GM12874 (cell line): ENCODE measurements around the gene DTX3.

Source experiments
- TF ChIP-seq, protein P1 (sequence below): IDR thresholded peaks from 2 replicates; pipeline ENCODE4 v1.5.1; 2011; ENCODE audit warnings: low read depth, mild to moderate bottlenecking, control low read depth, low read length, moderate library complexity; ENCODE audit not compliant: insufficient read depth

Gene DTX3, protein sequence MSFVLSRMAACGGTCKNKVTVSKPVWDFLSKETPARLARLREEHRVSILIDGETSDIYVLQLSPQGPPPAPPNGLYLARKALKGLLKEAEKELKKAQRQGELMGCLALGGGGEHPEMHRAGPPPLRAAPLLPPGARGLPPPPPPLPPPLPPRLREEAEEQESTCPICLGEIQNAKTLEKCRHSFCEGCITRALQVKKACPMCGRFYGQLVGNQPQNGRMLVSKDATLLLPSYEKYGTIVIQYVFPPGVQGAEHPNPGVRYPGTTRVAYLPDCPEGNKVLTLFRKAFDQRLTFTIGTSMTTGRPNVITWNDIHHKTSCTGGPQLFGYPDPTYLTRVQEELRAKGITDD

GRCh38 chr12:57604454-57604991 lies at the start of gene DTX3:
Gene DTX3 (plus strand): TSS chr12:57604824. CDS start chr12:57606518, 1,694 bp downstream.
- TF ChIP-seq, protein P1, sequence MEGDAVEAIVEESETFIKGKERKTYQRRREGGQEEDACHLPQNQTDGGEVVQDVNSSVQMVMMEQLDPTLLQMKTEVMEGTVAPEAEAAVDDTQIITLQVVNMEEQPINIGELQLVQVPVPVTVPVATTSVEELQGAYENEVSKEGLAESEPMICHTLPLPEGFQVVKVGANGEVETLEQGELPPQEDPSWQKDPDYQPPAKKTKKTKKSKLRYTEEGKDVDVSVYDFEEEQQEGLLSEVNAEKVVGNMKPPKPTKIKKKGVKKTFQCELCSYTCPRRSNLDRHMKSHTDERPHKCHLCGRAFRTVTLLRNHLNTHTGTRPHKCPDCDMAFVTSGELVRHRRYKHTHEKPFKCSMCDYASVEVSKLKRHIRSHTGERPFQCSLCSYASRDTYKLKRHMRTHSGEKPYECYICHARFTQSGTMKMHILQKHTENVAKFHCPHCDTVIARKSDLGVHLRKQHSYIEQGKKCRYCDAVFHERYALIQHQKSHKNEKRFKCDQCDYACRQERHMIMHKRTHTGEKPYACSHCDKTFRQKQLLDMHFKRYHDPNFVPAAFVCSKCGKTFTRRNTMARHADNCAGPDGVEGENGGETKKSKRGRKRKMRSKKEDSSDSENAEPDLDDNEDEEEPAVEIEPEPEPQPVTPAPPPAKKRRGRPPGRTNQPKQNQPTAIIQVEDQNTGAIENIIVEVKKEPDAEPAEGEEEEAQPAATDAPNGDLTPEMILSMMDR, result no peak

DNA sequence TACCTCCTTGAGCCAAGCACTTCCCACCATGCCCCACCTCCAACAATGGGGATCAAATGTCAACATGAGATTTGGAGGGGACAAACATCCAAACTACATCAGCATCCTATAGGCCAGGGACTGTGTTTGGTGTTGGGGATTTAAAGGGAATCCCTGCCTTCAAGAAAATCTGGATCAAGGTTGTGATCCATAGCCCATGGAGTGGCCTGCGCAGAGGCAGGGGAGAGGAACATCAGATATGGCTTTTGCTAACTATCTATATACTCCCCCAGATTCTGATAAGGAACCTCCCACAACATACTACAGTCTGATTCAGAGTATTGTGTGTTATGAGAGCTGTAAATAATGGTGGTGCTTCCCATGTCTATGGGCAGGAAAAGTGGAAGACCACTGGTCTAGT lies 49.7 kb upstream of the DTX3 start:
- TF ChIP-seq, protein P1, result no peak

GRCh38 chr12:57558864-57559263 lies 45.8 kb upstream of the DTX3 start:
- TF ChIP-seq, protein P1, result no peak

GRCh38 chr12:57560516-57560915 lies 44.1 kb upstream of the DTX3 start:
- TF ChIP-seq, protein P1, result no peak

DNA sequence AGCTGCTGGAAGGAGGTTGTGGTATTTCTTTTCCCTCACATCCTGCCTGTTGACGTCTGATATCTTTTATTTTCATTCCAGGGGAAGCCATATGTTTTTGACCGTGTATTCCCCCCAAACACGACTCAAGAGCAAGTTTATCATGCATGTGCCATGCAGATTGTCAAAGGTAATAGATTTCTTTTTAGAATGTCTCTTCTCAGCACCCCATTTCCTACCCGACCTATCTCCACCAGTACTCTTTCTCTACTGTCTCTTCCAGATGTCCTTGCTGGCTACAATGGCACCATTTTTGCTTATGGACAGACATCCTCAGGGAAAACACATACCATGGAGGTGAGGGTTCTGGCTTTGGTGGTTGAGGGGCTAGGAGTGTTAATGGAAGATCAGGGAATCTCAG lies 41.3 kb upstream of the DTX3 start:
- TF ChIP-seq, protein P1, result no peak

GRCh38 chr12:57564178-57564740 lies 40.4 kb upstream of the DTX3 start:
- TF ChIP-seq, protein P1, result no peak

DNA sequence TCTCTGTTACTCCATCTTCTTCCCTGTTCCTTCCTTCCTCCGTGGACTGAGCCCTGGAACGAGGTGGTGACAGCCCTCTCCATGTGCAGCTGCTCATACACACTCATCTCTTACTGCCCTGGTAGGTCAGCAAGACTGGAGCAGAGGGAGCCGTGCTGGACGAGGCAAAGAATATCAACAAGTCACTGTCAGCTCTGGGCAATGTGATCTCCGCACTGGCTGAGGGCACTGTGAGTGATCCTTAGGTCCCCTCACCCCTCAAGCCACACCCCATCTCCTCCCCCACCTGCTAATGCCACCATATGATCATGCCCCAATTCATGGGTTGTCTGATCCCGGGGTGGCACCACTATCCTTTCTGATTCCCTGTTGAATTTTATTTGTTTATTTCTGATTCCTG lies 35.8 kb upstream of the DTX3 start:
- TF ChIP-seq, protein P1, result no peak
